SK-N-SH (cell line): ENCODE data around the gene POFUT2. TPM values are rescaled to one million over a fixed set of nuclear protein-coding genes. Genes with fewer than 3 reads are reported as not detected.

Experiments used
- CTCF ChIA-PET: fragments of 300-600, 350-600 bp; formaldehyde crosslinking; extraction: SDS; loops from one replicate; lab custom pipeline; 2021; lab: Yijun Ruan, JAX
- POLR2A ChIA-PET: fragments of 350-600 bp; sonication (Branson Sonifier 250); formaldehyde crosslinking; extraction: SDS; loops from one replicate; lab custom pipeline; 2020; ENCODE audit warnings: antibody characterized with exemption, inconsistent platforms; lab: Yijun Ruan, JAX
- DNase-seq: peaks from one replicate; pipeline ENCODE4 v3.0.0; 2012
- H2AFZ ChIP-seq: fragments of 200-600 bp; sonication (generic); 2 replicates; pipeline ENCODE4 v1.8.1; 2016; ENCODE audit warnings: antibody characterized with exemption, mild to moderate bottlenecking, low read depth
- H3F3A ChIP-seq: fragments of 200-600 bp; sonication (generic); replicated peaks from 2 replicates; pipeline ENCODE3; 2016; ENCODE audit warnings: antibody characterized with exemption, mild to moderate bottlenecking; ENCODE audit not compliant: insufficient read depth
- H3K27ac ChIP-seq, 2 experiments: fragments of 200-500 bp in 1 of 2; fragments of 200-600 bp in 1 of 2; sonication (Bioruptor generic) in 1 of 2; sonication (generic), shearing (Covaris generic) in 1 of 2; 2 replicates each; pipeline versions ENCODE4 v1.5.1 to v1.6.1; 2014 to 2016; ENCODE audit warnings: low read depth in 2 of 2, inconsistent platforms in 1 of 2, low read length in 1 of 2, mild to moderate bottlenecking in 1 of 2, mixed read lengths in 1 of 2
- H3K27me3 ChIP-seq: fragments of 200-600 bp; sonication (generic), shearing (Covaris generic); 2 replicates; pipeline ENCODE4 v1.6.1; 2016; ENCODE audit warnings: mixed run types; ENCODE audit not compliant: insufficient read depth
- H3K36me3 ChIP-seq, 2 experiments: fragments of 200-500 bp in 1 of 2; fragments of 200-600 bp in 1 of 2; sonication (Bioruptor generic) in 1 of 2; sonication (generic) in 1 of 2; replicated peaks in 1 of 2; 2 replicates each; pipeline versions ENCODE3 to v1.5.1; 2014 to 2016; ENCODE audit warnings: low read length in 1 of 2, mild to moderate bottlenecking in 1 of 2; ENCODE audit not compliant: insufficient read depth in 2 of 2, control insufficient read depth in 1 of 2
- H3K4me1 ChIP-seq, 2 experiments: fragments of 200-500 bp in 1 of 2; fragments of 200-600 bp in 1 of 2; sonication (Bioruptor generic) in 1 of 2; sonication (generic), shearing (Covaris generic) in 1 of 2; 2 replicates each; pipeline versions ENCODE4 v1.5.1 to v1.6.1; 2014 to 2016; ENCODE audit warnings: low read depth in 1 of 2, low read length in 1 of 2, mixed run types in 1 of 2; ENCODE audit not compliant: insufficient read depth in 2 of 2, control insufficient read depth in 1 of 2
- H3K4me2 ChIP-seq: fragments of 200-600 bp; sonication (generic), shearing (Covaris generic); 2 replicates; pipeline ENCODE4 v1.6.1; 2017; ENCODE audit warnings: mixed run types
- H3K4me3 ChIP-seq, 2 experiments: fragments of 200-500 bp in 1 of 2; fragments of 200-600 bp in 1 of 2; sonication (Bioruptor generic) in 1 of 2; sonication (generic), shearing (Covaris generic) in 1 of 2; 2 replicates each; pipeline versions ENCODE4 v1.5.1 to v1.8.1; 2014 to 2016; ENCODE audit warnings: low read depth in 2 of 2, inconsistent platforms in 1 of 2, low read length in 1 of 2, mild to moderate bottlenecking in 1 of 2, mixed read lengths in 1 of 2, moderate library complexity in 1 of 2
- H3K79me2 ChIP-seq: fragments of 200-600 bp; sonication (generic); 2 replicates; pipeline ENCODE4 v1.8.1; 2017; ENCODE audit warnings: mild to moderate bottlenecking; ENCODE audit not compliant: insufficient read depth
- H3K9ac ChIP-seq: fragments of 200-600 bp; sonication (generic); 2 replicates; pipeline ENCODE4 v1.6.1; 2017; ENCODE audit warnings: mixed run types
- H3K9me2 ChIP-seq: fragments of 200-600 bp; sonication (generic); 2 replicates; pipeline ENCODE4 v1.6.1; 2017; ENCODE audit warnings: mixed run types
- H3K9me3 ChIP-seq: fragments of 200-600 bp; sonication (generic); 2 replicates; pipeline ENCODE4 v1.6.1; 2017; ENCODE audit warnings: mixed run types, mild to moderate bottlenecking, moderate library complexity
- H4K20me1 ChIP-seq: fragments of 200-600 bp; sonication (generic); 2 replicates; pipeline ENCODE4 v1.6.1; 2017; ENCODE audit warnings: mild to moderate bottlenecking, mixed run types; ENCODE audit not compliant: insufficient read depth
- CHD2 ChIP-seq: fragments of 150-350 bp; IDR thresholded peaks from 2 replicates; pipeline ENCODE4 v1.6.1; 2018; ENCODE audit warnings: low read length; ENCODE audit not compliant: partially characterized antibody
- EP300 ChIP-seq, 2 experiments: IDR thresholded peaks; 2 replicates each; pipeline versions ENCODE4 v1.4.0 to v1.6.1; 2012; ENCODE audit warnings: borderline replicate concordance in 1 of 2, low read depth in 1 of 2, low read length in 1 of 2
- FOSL2 ChIP-seq: IDR thresholded peaks from 2 replicates; pipeline ENCODE4 v1.4.0; 2012; ENCODE audit warnings: low read depth, mild to moderate bottlenecking, moderate library complexity, borderline replicate concordance
- JUND ChIP-seq: IDR thresholded peaks from 2 replicates; pipeline ENCODE4 v1.4.0; 2012
- MEF2A ChIP-seq: IDR thresholded peaks from 2 replicates; pipeline ENCODE4 v1.4.0; 2012; ENCODE audit warnings: low read depth, borderline replicate concordance
- MXI1 ChIP-seq: IDR thresholded peaks from 2 replicates; pipeline ENCODE4 v1.6.1; 2012; ENCODE audit warnings: mild to moderate bottlenecking, low read depth, low read length, improper control_type of control experiment
- NFIC ChIP-seq: IDR thresholded peaks from 2 replicates; pipeline ENCODE4 v1.4.0; 2012; ENCODE audit warnings: borderline replicate concordance
- NRF1 ChIP-seq: IDR thresholded peaks from 2 replicates; pipeline ENCODE4 v1.6.1; 2012; ENCODE audit warnings: low read depth, mild to moderate bottlenecking, low read length
- PBX3 ChIP-seq: IDR thresholded peaks from 2 replicates; pipeline ENCODE4; 2012
- RCOR1 ChIP-seq: fragments of 150-350 bp; IDR thresholded peaks from 2 replicates; pipeline ENCODE4 v1.6.1; 2017; ENCODE audit warnings: antibody characterized with exemption, low read length
- RFX5 ChIP-seq: IDR thresholded peaks from 2 replicates; pipeline ENCODE4 v1.6.1; 2012; ENCODE audit warnings: mild to moderate bottlenecking, improper control_type of control experiment, low read length
- USF2 ChIP-seq: fragments of 150-350 bp; IDR thresholded peaks from 2 replicates; pipeline ENCODE4 v1.6.1; 2017; ENCODE audit warnings: antibody characterized with exemption, low read length, low read depth, borderline replicate concordance
- WGBS: methylation state at CpG from one replicate; pipeline ENCODE4 v1.1.6; 2017; ENCODE audit warnings: low lambda C conversion rate; 5-methylcytosine and 5-hydroxymethylcytosine counted together
- polyA plus RNA-seq, 3 experiments: library from polyadenylated mRNA; depleted of rRNA; stranded (reverse); fragments of >200 nt; gene quantifications; 2 replicates each; pipeline ENCODE4 v1.2.3, GENCODE V29; 2012
- TF ChIP-seq, protein P1 (sequence below): IDR thresholded peaks from 2 replicates; pipeline ENCODE4 v1.4.0; 2012; ENCODE audit warnings: low read depth
- TF ChIP-seq, protein P2 (sequence below): IDR thresholded peaks from 2 replicates; pipeline ENCODE4 v1.6.1; 2012; ENCODE audit warnings: mild to moderate bottlenecking, low read depth, low read length, moderate library complexity

Gene POFUT2
- polyA plus RNA-seq, 1 of the 3 experiments (the other 2 are of a cell fraction) = 53.3 TPM

DNA sequence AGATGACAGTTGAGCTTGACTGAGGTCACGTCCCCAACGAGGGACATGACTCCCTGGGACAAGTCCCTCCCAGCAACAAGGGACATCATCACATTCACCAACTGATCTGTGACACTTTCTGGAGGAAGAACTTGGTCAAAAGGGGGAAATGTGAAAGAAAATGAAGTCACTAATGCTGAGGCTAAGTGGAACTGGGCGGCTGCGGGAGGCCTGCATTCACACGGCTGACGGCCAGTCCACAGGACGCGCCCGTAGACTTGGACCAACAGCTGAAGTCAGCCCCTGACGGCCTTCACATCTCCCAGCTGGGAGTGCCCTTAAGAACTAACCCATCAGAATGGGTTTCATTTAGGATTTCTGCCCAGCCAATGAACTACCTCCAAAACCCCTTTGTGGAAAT lies 26.6 kb downstream of the POFUT2 start (continued):
- TF ChIP-seq, protein P1, sequence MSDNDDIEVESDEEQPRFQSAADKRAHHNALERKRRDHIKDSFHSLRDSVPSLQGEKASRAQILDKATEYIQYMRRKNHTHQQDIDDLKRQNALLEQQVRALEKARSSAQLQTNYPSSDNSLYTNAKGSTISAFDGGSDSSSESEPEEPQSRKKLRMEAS = no peak
- TF ChIP-seq, all 33 proteins: peak for 0

DNA sequence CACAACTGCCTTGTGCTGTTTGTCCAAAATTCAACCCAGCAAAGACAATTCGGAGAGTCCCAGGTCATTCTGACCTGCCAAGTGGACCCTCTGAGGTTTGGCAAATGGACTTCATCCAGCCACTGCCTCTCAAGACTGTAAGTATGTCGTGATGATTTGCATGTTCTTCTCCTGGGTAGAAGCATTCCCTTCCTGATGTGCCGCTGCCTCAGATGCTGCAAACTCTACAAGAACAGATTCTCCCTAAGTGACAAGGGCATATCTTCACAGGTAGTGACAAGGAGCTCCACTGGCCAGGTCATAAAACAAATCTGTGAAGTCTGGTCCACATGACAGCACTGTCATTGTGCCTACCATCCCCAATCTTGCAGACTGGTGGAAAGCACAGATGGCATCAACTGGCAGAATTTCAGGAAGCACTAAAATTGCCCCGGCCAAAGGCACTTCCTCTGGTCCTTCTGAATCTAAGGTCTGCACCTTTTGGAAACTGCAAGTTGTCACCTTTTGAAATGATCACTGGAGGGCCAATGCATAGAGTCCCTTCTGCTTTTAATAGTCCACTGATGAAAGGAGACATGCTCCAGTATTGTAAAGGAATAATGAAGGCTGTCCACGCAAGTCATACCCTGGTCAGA lies 27.4 kb downstream of the POFUT2 start:
- POLR2A ChIA-PET = no interaction called here
- Histone ChIP-seq H3K9me2 (no peaks in the 10 kb centered on the region), H3K9ac (no peak overlapping the region), H3K9me3 (no peaks in the 10 kb centered on the region), H4K20me1 (no peaks in the 10 kb centered on the region), H3K36me3 (peaks cover 0 to 23% of the 10 kb centered on the region in 2 experiments), H3F3A (peaks cover 3% of the 10 kb centered on the region), H2AFZ (no peak overlapping the region), H3K27ac (no peak overlapping the region), H3K4me1 (peaks cover 0 to 34% of the 10 kb centered on the region in 2 experiments; a peak in 1 of 4 replicates), H3K79me2 (no peaks in the 10 kb centered on the region), H3K27me3 (no peaks in the 10 kb centered on the region), H3K4me2 (no peak overlapping the region), H3K4me3 (no peak overlapping the region)
- CTCF ChIA-PET = no interaction called here
- TF ChIP-seq EP300 (IDR thresholded peaks at IDR 0.05; ENCODE audit: borderline replicate concordance in 1 of 2, low read depth in 1 of 2, low read length in 1 of 2) = no peak
- TF ChIP-seq NRF1 = no peak
- no peak for TF ChIP-seq JUND
- 84% methylated on average over 4 of the region's 5 CpGs for WGBS
- DNase-seq = peak; percentile 15

DNA sequence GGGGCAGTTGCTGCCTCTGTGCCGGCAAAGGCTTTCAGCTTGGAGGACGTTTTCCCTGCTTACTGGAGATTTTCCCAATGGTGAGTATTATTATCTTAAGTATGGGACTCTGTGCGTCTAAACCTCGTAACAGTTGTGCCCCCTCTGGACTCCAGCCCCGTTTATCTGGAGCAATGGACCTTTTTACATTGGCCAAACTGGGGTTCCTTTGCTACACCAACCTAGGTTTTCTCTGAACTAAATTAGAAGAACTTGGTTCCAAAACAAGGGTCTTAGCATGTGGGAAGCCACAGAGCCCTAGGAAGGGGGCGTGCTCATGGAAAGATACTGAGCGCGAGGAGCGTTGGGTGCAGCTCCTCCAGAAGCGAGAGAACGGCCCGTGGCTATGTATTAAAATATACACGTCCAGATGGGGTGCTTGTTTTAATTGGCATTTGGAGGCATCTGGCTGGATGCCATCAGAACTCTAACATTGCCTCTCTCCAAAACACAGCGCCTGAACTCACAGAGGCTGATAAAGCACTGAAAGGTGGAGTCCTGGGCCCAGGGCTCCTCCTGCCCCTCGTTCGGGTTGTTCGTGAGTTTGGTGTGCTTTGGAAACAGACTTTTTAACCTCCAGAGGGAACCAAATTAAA lies 28.4 kb downstream of the POFUT2 start:
- H3K9me3 ChIP-seq = no peaks in the 10 kb centered on the region
- H3K36me3 ChIP-seq = peaks cover 0 to 15% of the 10 kb centered on the region in 2 experiments
- H2AFZ ChIP-seq = no peak overlapping the region
- H3K4me2 ChIP-seq = no peak overlapping the region
- POLR2A ChIA-PET = no interaction called here
- no peaks in the 10 kb centered on the region for H4K20me1 ChIP-seq
- H3K79me2 ChIP-seq = no peaks in the 10 kb centered on the region
- peak; percentile 39 for DNase-seq
- H3K27ac ChIP-seq = no peak overlapping the region
- peaks cover 0 to 34% of the 10 kb centered on the region in 2 experiments; a peak in 1 of 4 replicates for H3K4me1 ChIP-seq
- H3K4me3 ChIP-seq = no peak overlapping the region
- peaks cover 3% of the 10 kb centered on the region for H3F3A ChIP-seq
- H3K27me3 ChIP-seq = no peaks in the 10 kb centered on the region
- TF ChIP-seq MXI1 (no peak), JUND (no peak), RCOR1 (no peak), MEF2A (no peak), PBX3 (no peak), FOSL2 (no peak), CHD2 (no peak), RFX5 (no peak), NFIC (no peak), USF2 (no peak)
- TF ChIP-seq, protein P2, sequence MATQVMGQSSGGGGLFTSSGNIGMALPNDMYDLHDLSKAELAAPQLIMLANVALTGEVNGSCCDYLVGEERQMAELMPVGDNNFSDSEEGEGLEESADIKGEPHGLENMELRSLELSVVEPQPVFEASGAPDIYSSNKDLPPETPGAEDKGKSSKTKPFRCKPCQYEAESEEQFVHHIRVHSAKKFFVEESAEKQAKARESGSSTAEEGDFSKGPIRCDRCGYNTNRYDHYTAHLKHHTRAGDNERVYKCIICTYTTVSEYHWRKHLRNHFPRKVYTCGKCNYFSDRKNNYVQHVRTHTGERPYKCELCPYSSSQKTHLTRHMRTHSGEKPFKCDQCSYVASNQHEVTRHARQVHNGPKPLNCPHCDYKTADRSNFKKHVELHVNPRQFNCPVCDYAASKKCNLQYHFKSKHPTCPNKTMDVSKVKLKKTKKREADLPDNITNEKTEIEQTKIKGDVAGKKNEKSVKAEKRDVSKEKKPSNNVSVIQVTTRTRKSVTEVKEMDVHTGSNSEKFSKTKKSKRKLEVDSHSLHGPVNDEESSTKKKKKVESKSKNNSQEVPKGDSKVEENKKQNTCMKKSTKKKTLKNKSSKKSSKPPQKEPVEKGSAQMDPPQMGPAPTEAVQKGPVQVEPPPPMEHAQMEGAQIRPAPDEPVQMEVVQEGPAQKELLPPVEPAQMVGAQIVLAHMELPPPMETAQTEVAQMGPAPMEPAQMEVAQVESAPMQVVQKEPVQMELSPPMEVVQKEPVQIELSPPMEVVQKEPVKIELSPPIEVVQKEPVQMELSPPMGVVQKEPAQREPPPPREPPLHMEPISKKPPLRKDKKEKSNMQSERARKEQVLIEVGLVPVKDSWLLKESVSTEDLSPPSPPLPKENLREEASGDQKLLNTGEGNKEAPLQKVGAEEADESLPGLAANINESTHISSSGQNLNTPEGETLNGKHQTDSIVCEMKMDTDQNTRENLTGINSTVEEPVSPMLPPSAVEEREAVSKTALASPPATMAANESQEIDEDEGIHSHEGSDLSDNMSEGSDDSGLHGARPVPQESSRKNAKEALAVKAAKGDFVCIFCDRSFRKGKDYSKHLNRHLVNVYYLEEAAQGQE = no peak
- TF ChIP-seq, all 33 proteins: peak for 0
- CTCF ChIA-PET = interaction anchor here (1.3 kb wide), 1 partner anchor 180 kb away, joined by 3 read pairs; no protein-coding TSS in a partner anchor
- Histone ChIP-seq H3K9ac (no peak overlapping the region), H3K9me2 (no peaks in the 10 kb centered on the region)
- 83% methylated on average over 17 of the region's 17 CpGs for WGBS
